SK-N-SH treated with all-trans-retinoic acid at 6 μM for 48 hours (cell line): Measurements from ENCODE around the gene NAALADL2.

ENCODE experiments used
- ARNTL ChIP-seq: fragments of 450-650 bp; formaldehyde crosslinking; IDR thresholded peaks from 2 replicates; pipeline ENCODE4 v1.5.0; 2020; ENCODE audit warnings: low read depth, mild to moderate bottlenecking, moderate library complexity, borderline replicate concordance
- GLIS3 ChIP-seq: fragments of 250-450 bp; sonication (Bioruptor Pico); IDR thresholded peaks from 2 replicates; pipeline ENCODE4 v1.5.0; 2020; ENCODE audit warnings: mild to moderate bottlenecking, moderate library complexity
- OSR1 ChIP-seq: fragments of 250-450 bp; sonication (Bioruptor Pico); IDR thresholded peaks from 2 replicates; pipeline ENCODE4 v1.8.0; 2022; ENCODE audit warnings: moderate library complexity, mild to moderate bottlenecking, inconsistent platforms
- RARB ChIP-seq: fragments of 250-450 bp; sonication (Bioruptor Pico); IDR thresholded peaks from 2 replicates; pipeline ENCODE4 v1.8.0; 2021; ENCODE audit warnings: mild to moderate bottlenecking, moderate library complexity
- ZC3H10 ChIP-seq: fragments of 250-450 bp; sonication (Bioruptor Pico); IDR thresholded peaks from 2 replicates; pipeline ENCODE4 v1.5.1; 2021; ENCODE audit warnings: mild to moderate bottlenecking, moderate library complexity
- ZFP3 ChIP-seq: fragments of 250-450 bp; sonication (Bioruptor Pico); IDR thresholded peaks from 2 replicates; pipeline ENCODE4 v1.5.0; 2020; ENCODE audit warnings: mild to moderate bottlenecking, moderate library complexity
- ZFP30 ChIP-seq: fragments of 450-650 bp; formaldehyde crosslinking; IDR thresholded peaks from 2 replicates; pipeline ENCODE4 v1.5.0; 2022; ENCODE audit warnings: mild to moderate bottlenecking, moderate library complexity
- ZNF70 ChIP-seq: fragments of 450-650 bp; formaldehyde crosslinking; IDR thresholded peaks from 2 replicates; pipeline ENCODE4 v1.5.0; 2020; ENCODE audit warnings: mild to moderate bottlenecking, moderate library complexity
- TF ChIP-seq, protein P1 (sequence below): fragments of 250-450 bp; sonication (Bioruptor Pico); IDR thresholded peaks from 2 replicates; pipeline ENCODE4 v1.8.0; 2020; ENCODE audit warnings: mild to moderate bottlenecking, moderate library complexity, borderline replicate concordance

DNA sequence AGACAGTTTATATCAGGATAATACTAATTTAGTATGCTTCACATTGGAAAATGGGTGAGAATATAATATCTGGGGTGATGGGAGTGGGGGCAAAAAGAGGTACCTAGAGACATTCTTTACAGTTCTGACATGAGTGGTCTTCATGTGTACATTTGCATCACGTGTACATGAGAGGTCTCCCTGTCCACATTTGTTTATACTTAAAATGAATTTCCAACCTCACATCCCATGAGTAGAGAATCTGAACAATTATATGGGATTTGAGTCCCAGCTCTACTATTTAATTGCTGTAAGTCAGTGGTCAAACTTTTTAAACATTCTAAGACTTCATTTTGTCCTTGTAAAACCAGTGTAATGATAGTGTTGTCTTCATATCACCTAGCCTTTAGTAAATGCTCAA, 408.4 kb downstream of the NAALADL2 start:
- TF ChIP-seq ARNTL (CRISPR knock-in tag) (no peak), ZC3H10 (CRISPR knock-in tag) (no peak), GLIS3 (CRISPR knock-in tag) (no peak), ZFP3 (CRISPR knock-in tag) (no peak), OSR1 (CRISPR knock-in tag) (no peak), RARB (no peak), ZNF70 (CRISPR knock-in tag) (no peak), ZFP30 (CRISPR knock-in tag) (no peak)
- TF ChIP-seq, protein P1, sequence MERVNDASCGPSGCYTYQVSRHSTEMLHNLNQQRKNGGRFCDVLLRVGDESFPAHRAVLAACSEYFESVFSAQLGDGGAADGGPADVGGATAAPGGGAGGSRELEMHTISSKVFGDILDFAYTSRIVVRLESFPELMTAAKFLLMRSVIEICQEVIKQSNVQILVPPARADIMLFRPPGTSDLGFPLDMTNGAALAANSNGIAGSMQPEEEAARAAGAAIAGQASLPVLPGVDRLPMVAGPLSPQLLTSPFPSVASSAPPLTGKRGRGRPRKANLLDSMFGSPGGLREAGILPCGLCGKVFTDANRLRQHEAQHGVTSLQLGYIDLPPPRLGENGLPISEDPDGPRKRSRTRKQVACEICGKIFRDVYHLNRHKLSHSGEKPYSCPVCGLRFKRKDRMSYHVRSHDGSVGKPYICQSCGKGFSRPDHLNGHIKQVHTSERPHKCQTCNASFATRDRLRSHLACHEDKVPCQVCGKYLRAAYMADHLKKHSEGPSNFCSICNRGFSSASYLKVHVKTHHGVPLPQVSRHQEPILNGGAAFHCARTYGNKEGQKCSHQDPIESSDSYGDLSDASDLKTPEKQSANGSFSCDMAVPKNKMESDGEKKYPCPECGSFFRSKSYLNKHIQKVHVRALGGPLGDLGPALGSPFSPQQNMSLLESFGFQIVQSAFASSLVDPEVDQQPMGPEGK: no peak
